ENCODE measurements around the gene RAP1A.
"Not testable (repeated sequence)": the region's sequence is repeated elsewhere in the genome, so short reads cannot be mapped to it uniquely, and the experiment has no call there.

The RAP1A gene

GRCh38 chr1:111631502-111631901 lies 11.9 kb downstream of the RAP1A start:
- H3K4me3 ChIP-seq (ENCODE audit: low read depth, low read length) = no peak overlapping the region
- no peaks in the 10 kb centered on the region for H3K36me3 ChIP-seq (ENCODE audit: control insufficient read depth, insufficient read depth, low read length)
- H3K9me3 ChIP-seq (ENCODE audit: control insufficient read depth, insufficient read depth, low read depth, low read length) = no peaks in the 10 kb centered on the region
- H3K27ac ChIP-seq (ENCODE audit: low read depth, low read length) = no peak overlapping the region
- H3K27me3 ChIP-seq (ENCODE audit: control insufficient read depth, insufficient read depth, low read length) = no peaks in the 10 kb centered on the region
- H3K4me1 ChIP-seq (ENCODE audit: control insufficient read depth, insufficient read depth, low read length) = peaks cover 13% of the 10 kb centered on the region
- H3K9ac ChIP-seq (ENCODE audit: low read length) = no peak overlapping the region

- not testable (repeated sequence) for H3K9ac ChIP-seq (ENCODE audit: low read length); H3K27me3 ChIP-seq (ENCODE audit: control insufficient read depth, insufficient read depth, low read length); H3K9me3 ChIP-seq (ENCODE audit: control insufficient read depth, insufficient read depth, low read depth, low read length); H3K36me3 ChIP-seq (ENCODE audit: control insufficient read depth, insufficient read depth, low read length); H3K4me3 ChIP-seq (ENCODE audit: low read depth, low read length); H3K27ac ChIP-seq (ENCODE audit: low read depth, low read length)
- H3K4me1 ChIP-seq (ENCODE audit: control insufficient read depth, insufficient read depth, low read length) = peaks cover 13% of the 10 kb centered on the region
These were observed 13.2 kb downstream of the RAP1A start for GRCh38 chr1:111632771-111633170.

- H3K4me3 ChIP-seq (ENCODE audit: low read depth, low read length) = no peak overlapping the region
- 0 out of 2 replicates have a peak, but pooled peaks cover 3% of the 10 kb centered on the region for H3K4me1 ChIP-seq (ENCODE audit: control insufficient read depth, insufficient read depth, low read length)
- H3K9ac ChIP-seq (ENCODE audit: low read length) = no peak overlapping the region
- no peaks in the 10 kb centered on the region for H3K36me3 ChIP-seq (ENCODE audit: control insufficient read depth, insufficient read depth, low read length)
- H3K27me3 ChIP-seq (ENCODE audit: control insufficient read depth, insufficient read depth, low read length) = no peaks in the 10 kb centered on the region
- no peaks in the 10 kb centered on the region for H3K9me3 ChIP-seq (ENCODE audit: control insufficient read depth, insufficient read depth, low read depth, low read length)
- no peak overlapping the region for H3K27ac ChIP-seq (ENCODE audit: low read depth, low read length)
These were observed 14.2 kb downstream of the RAP1A start for GRCh38 chr1:111633736-111634247.

- Histone ChIP-seq H3K4me3 (ENCODE audit: low read depth, low read length) (no peak overlapping the region), H3K27me3 (ENCODE audit: control insufficient read depth, insufficient read depth, low read length) (no peaks in the 10 kb centered on the region), H3K36me3 (ENCODE audit: control insufficient read depth, insufficient read depth, low read length) (no peaks in the 10 kb centered on the region), H3K4me1 (ENCODE audit: control insufficient read depth, insufficient read depth, low read length) (0 out of 2 replicates have a peak, but pooled peaks cover 3% of the 10 kb centered on the region), H3K9ac (ENCODE audit: low read length) (no peak overlapping the region), H3K27ac (ENCODE audit: low read depth, low read length) (no peak overlapping the region), H3K9me3 (ENCODE audit: control insufficient read depth, insufficient read depth, low read depth, low read length) (no peaks in the 10 kb centered on the region)
These were observed 15.9 kb downstream of the RAP1A start for GRCh38 chr1:111635324-111636009.

- Histone ChIP-seq H3K9ac (ENCODE audit: low read length) (no peak overlapping the region), H3K36me3 (ENCODE audit: control insufficient read depth, insufficient read depth, low read length) (no peaks in the 10 kb centered on the region), H3K27me3 (ENCODE audit: control insufficient read depth, insufficient read depth, low read length) (no peaks in the 10 kb centered on the region), H3K4me1 (ENCODE audit: control insufficient read depth, insufficient read depth, low read length) (0 out of 2 replicates have a peak, but pooled peaks cover 3% of the 10 kb centered on the region), H3K4me3 (ENCODE audit: low read depth, low read length) (no peak overlapping the region), H3K27ac (ENCODE audit: low read depth, low read length) (no peak overlapping the region), H3K9me3 (ENCODE audit: control insufficient read depth, insufficient read depth, low read depth, low read length) (peaks cover under 1% of the 10 kb centered on the region; the same call in 1 of the 2 replicates)
These were observed 18.7 kb downstream of the RAP1A start for GRCh38 chr1:111638320-111638719.

GRCh38 chr1:111639602-111640198 lies 20.1 kb downstream of the RAP1A start:
- Histone ChIP-seq H3K27me3 (ENCODE audit: control insufficient read depth, insufficient read depth, low read length) (no peaks in the 10 kb centered on the region), H3K4me3 (ENCODE audit: low read depth, low read length) (no peak overlapping the region), H3K27ac (ENCODE audit: low read depth, low read length) (no peak overlapping the region), H3K9me3 (ENCODE audit: control insufficient read depth, insufficient read depth, low read depth, low read length) (peaks cover 8% of the 10 kb centered on the region; the same call in 1 of the 2 replicates), H3K9ac (ENCODE audit: low read length) (no peak overlapping the region), H3K36me3 (ENCODE audit: control insufficient read depth, insufficient read depth, low read length) (0 out of 2 replicates have a peak, but pooled peaks cover 4% of the 10 kb centered on the region), H3K4me1 (ENCODE audit: control insufficient read depth, insufficient read depth, low read length) (0 out of 2 replicates have a peak, but pooled peaks cover 3% of the 10 kb centered on the region)

GRCh38 chr1:111643097-111643496 lies 23.5 kb downstream of the RAP1A start:
- Histone ChIP-seq H3K4me3 (ENCODE audit: low read depth, low read length) (no peak overlapping the region), H3K27ac (ENCODE audit: low read depth, low read length) (no peak overlapping the region), H3K9ac (ENCODE audit: low read length) (no peak overlapping the region), H3K4me1 (ENCODE audit: control insufficient read depth, insufficient read depth, low read length) (no peaks in the 10 kb centered on the region), H3K36me3 (ENCODE audit: control insufficient read depth, insufficient read depth, low read length) (0 out of 2 replicates have a peak, but pooled peaks cover 4% of the 10 kb centered on the region), H3K27me3 (ENCODE audit: control insufficient read depth, insufficient read depth, low read length) (no peaks in the 10 kb centered on the region), H3K9me3 (ENCODE audit: control insufficient read depth, insufficient read depth, low read depth, low read length) (peaks cover 11% of the 10 kb centered on the region; the same call in 1 of the 2 replicates)

- Histone ChIP-seq H3K9ac (ENCODE audit: low read length) (no peak overlapping the region), H3K4me3 (ENCODE audit: low read depth, low read length) (no peak overlapping the region), H3K9me3 (ENCODE audit: control insufficient read depth, insufficient read depth, low read depth, low read length) (peaks cover 11% of the 10 kb centered on the region; the same call in 1 of the 2 replicates), H3K27ac (ENCODE audit: low read depth, low read length) (no peak overlapping the region), H3K27me3 (ENCODE audit: control insufficient read depth, insufficient read depth, low read length) (no peaks in the 10 kb centered on the region), H3K36me3 (ENCODE audit: control insufficient read depth, insufficient read depth, low read length) (peaks cover 9% of the 10 kb centered on the region), H3K4me1 (ENCODE audit: control insufficient read depth, insufficient read depth, low read length) (no peaks in the 10 kb centered on the region)
These were observed 24.1 kb downstream of the RAP1A start for GRCh38 chr1:111643696-111644095.

- peaks cover 9% of the 10 kb centered on the region for H3K36me3 ChIP-seq (ENCODE audit: control insufficient read depth, insufficient read depth, low read length)
- no peaks in the 10 kb centered on the region for H3K4me1 ChIP-seq (ENCODE audit: control insufficient read depth, insufficient read depth, low read length)
These were observed 24.9 kb downstream of the RAP1A start for GRCh38 chr1:111644506-111644905.

GRCh38 chr1:111647736-111648135 lies 28.1 kb downstream of the RAP1A start:
- Histone ChIP-seq H3K27me3 (ENCODE audit: control insufficient read depth, insufficient read depth, low read length) (no peaks in the 10 kb centered on the region), H3K9me3 (ENCODE audit: control insufficient read depth, insufficient read depth, low read depth, low read length) (peaks cover 11% of the 10 kb centered on the region; the same call in 1 of the 2 replicates), H3K9ac (ENCODE audit: low read length) (no peak overlapping the region), H3K4me3 (ENCODE audit: low read depth, low read length) (no peak overlapping the region), H3K27ac (ENCODE audit: low read depth, low read length) (no peak overlapping the region), H3K4me1 (ENCODE audit: control insufficient read depth, insufficient read depth, low read length) (no peaks in the 10 kb centered on the region), H3K36me3 (ENCODE audit: control insufficient read depth, insufficient read depth, low read length) (peaks cover 9% of the 10 kb centered on the region)

More at GRCh38 chr1:111644506-111644905, 24.9 kb downstream of the RAP1A start:
- Histone ChIP-seq H3K27ac (ENCODE audit: low read depth, low read length) (no peak overlapping the region), H3K27me3 (ENCODE audit: control insufficient read depth, insufficient read depth, low read length) (no peaks in the 10 kb centered on the region), H3K9me3 (ENCODE audit: control insufficient read depth, insufficient read depth, low read depth, low read length) (peaks cover 11% of the 10 kb centered on the region; the same call in 1 of the 2 replicates), H3K4me3 (ENCODE audit: low read depth, low read length) (no peak overlapping the region), H3K9ac (ENCODE audit: low read length) (no peak overlapping the region)

- H3K36me3 ChIP-seq (ENCODE audit: control insufficient read depth, insufficient read depth, low read length) = peaks cover 9% of the 10 kb centered on the region
- H3K9ac ChIP-seq (ENCODE audit: low read length) = no peak overlapping the region
- H3K4me3 ChIP-seq (ENCODE audit: low read depth, low read length) = no peak overlapping the region
- no peaks in the 10 kb centered on the region for H3K27me3 ChIP-seq (ENCODE audit: control insufficient read depth, insufficient read depth, low read length)
- no peak overlapping the region for H3K27ac ChIP-seq (ENCODE audit: low read depth, low read length)
- H3K9me3 ChIP-seq (ENCODE audit: control insufficient read depth, insufficient read depth, low read depth, low read length) = peaks cover 9% of the 10 kb centered on the region; the same call in 1 of the 2 replicates
- no peaks in the 10 kb centered on the region for H3K4me1 ChIP-seq (ENCODE audit: control insufficient read depth, insufficient read depth, low read length)
These were observed 29.2 kb downstream of the RAP1A start for GRCh38 chr1:111648806-111649205.
